ENCODE results near the gene MPPED1. TPM values are rescaled to one million over a fixed set of nuclear protein-coding genes. Genes with fewer than 3 reads are reported as not detected.
A peak's percentile ranks its signal among the peaks of the same experiment; 100 is the strongest.

Gene MPPED1
- total and polyA plus RNA-seq, 5 donors from 2014 or later, result not detected

- no peak for ATAC-seq (ENCODE audit: low read depth in 2 of 2)
- H3K4me3 Mint-ChIP-seq, result no peak overlapping the region
- H3K36me3 Mint-ChIP-seq, result no peaks in the 10 kb centered on the region
These were observed 2.0 kb downstream of the MPPED1 start for GRCh38 chr22:43413826-43414225.

GRCh38 chr22:43415681-43416080 lies 3.9 kb downstream of the MPPED1 start:
- Histone ChIP-seq H3K4me1 (ENCODE audit: control insufficient read depth, insufficient read depth, low read length, poor library complexity, severe bottlenecking) (no peaks in the 10 kb centered on the region), H3K27ac (ENCODE audit: insufficient read depth, low read length, poor library complexity, severe bottlenecking) (no peak overlapping the region), H3K4me3 (ENCODE audit: low read depth, low read length) (no peak overlapping the region), H3K27me3 (ENCODE audit: control insufficient read depth, insufficient read depth, low read length) (peaks cover 6% of the 10 kb centered on the region), H3K9me3 (ENCODE audit: control insufficient read depth in 2 of 2, low read length in 2 of 2) (no peaks in the 10 kb centered on the region), H3K36me3 (ENCODE audit: control insufficient read depth, insufficient read depth, low read length) (no peaks in the 10 kb centered on the region)
- no peak for DNase-seq
- Mint-ChIP-seq H3K27ac (peak overlapping the region in 1 of 3 donors; percentile 16), H3K27me3 (peaks cover 48% of the 10 kb centered on the region), H3K36me3 (no peaks in the 10 kb centered on the region), H3K4me3 (no peak overlapping the region), H3K4me1 (peaks cover 0 to 4% (median 0%) of the 10 kb centered on the region in 4 donors), H3K9me3 (peaks cover 0 to 6% (median 0%) of the 10 kb centered on the region in 7 donors)
- no peak for ATAC-seq (ENCODE audit: low read depth in 2 of 2)

More at GRCh38 chr22:43413826-43414225, 2.0 kb downstream of the MPPED1 start:
- H3K36me3 ChIP-seq (ENCODE audit: control insufficient read depth, insufficient read depth, low read length), result no peaks in the 10 kb centered on the region
- Mint-ChIP-seq H3K4me1 (peaks cover 0 to 7% (median 0%) of the 10 kb centered on the region in 4 donors), H3K27me3 (peaks cover 58% of the 10 kb centered on the region), H3K27ac (peak overlapping the region in 1 of 3 donors; percentile 91), H3K9me3 (peaks cover 0 to 6% (median 0%) of the 10 kb centered on the region in 7 donors)
- DNase-seq, result no peak
- no peaks in the 10 kb centered on the region for H3K9me3 ChIP-seq (ENCODE audit: control insufficient read depth in 2 of 2, low read length in 2 of 2)
- H3K27ac ChIP-seq (ENCODE audit: insufficient read depth, low read length, poor library complexity, severe bottlenecking), result no peak overlapping the region
- peaks cover 6% of the 10 kb centered on the region for H3K27me3 ChIP-seq (ENCODE audit: control insufficient read depth, insufficient read depth, low read length)
- no peak overlapping the region for H3K4me3 ChIP-seq (ENCODE audit: low read depth, low read length)
- H3K4me1 ChIP-seq (ENCODE audit: control insufficient read depth, insufficient read depth, low read length, poor library complexity, severe bottlenecking), result no peaks in the 10 kb centered on the region

GRCh38 chr22:43417555-43417954 lies 5.7 kb downstream of the MPPED1 start:
- H3K4me3 Mint-ChIP-seq, result no peak overlapping the region
- no peak for DNase-seq
- H3K4me1 Mint-ChIP-seq, result peaks cover 0 to 2% (median 0%) of the 10 kb centered on the region in 4 donors
- H3K9me3 ChIP-seq (ENCODE audit: control insufficient read depth in 2 of 2, low read length in 2 of 2), result no peaks in the 10 kb centered on the region
- no peaks in the 10 kb centered on the region for H3K36me3 Mint-ChIP-seq
- peaks cover 0 to 5% (median 0%) of the 10 kb centered on the region in 7 donors for H3K9me3 Mint-ChIP-seq
- no peak overlapping the region for H3K27ac ChIP-seq (ENCODE audit: insufficient read depth, low read length, poor library complexity, severe bottlenecking)
- H3K4me3 ChIP-seq (ENCODE audit: low read depth, low read length), result no peak overlapping the region
- no peaks in the 10 kb centered on the region for H3K4me1 ChIP-seq (ENCODE audit: control insufficient read depth, insufficient read depth, low read length, poor library complexity, severe bottlenecking)
- ATAC-seq (ENCODE audit: low read depth in 2 of 2), result no peak
- H3K27ac Mint-ChIP-seq, result no peak overlapping the region
- peaks cover 42% of the 10 kb centered on the region for H3K27me3 Mint-ChIP-seq
- H3K27me3 ChIP-seq (ENCODE audit: control insufficient read depth, insufficient read depth, low read length), result peaks cover 2% of the 10 kb centered on the region
- no peaks in the 10 kb centered on the region for H3K36me3 ChIP-seq (ENCODE audit: control insufficient read depth, insufficient read depth, low read length)

- ATAC-seq (ENCODE audit: low read depth in 2 of 2) (no peak), DNase-seq (no peak)
- H3K4me1 Mint-ChIP-seq, result no peaks in the 10 kb centered on the region
- H3K36me3 ChIP-seq (ENCODE audit: control insufficient read depth, insufficient read depth, low read length), result no peaks in the 10 kb centered on the region
- H3K9me3 Mint-ChIP-seq, result peaks cover 0 to 4% (median 0%) of the 10 kb centered on the region in 7 donors
- no peak overlapping the region for H3K4me3 Mint-ChIP-seq
- H3K27me3 ChIP-seq (ENCODE audit: control insufficient read depth, insufficient read depth, low read length), result no peaks in the 10 kb centered on the region
- no peak overlapping the region for H3K27ac ChIP-seq (ENCODE audit: insufficient read depth, low read length, poor library complexity, severe bottlenecking)
- no peak overlapping the region for H3K4me3 ChIP-seq (ENCODE audit: low read depth, low read length)
- no peaks in the 10 kb centered on the region for H3K36me3 Mint-ChIP-seq
- no peaks in the 10 kb centered on the region for H3K9me3 ChIP-seq (ENCODE audit: control insufficient read depth in 2 of 2, low read length in 2 of 2)
- H3K4me1 ChIP-seq (ENCODE audit: control insufficient read depth, insufficient read depth, low read length, poor library complexity, severe bottlenecking), result no peaks in the 10 kb centered on the region
- H3K27ac Mint-ChIP-seq, result no peak overlapping the region
- peaks cover 35% of the 10 kb centered on the region for H3K27me3 Mint-ChIP-seq
These were observed 6.4 kb downstream of the MPPED1 start for GRCh38 chr22:43418079-43418825.

GRCh38 chr22:43419371-43420080 lies 7.7 kb downstream of the MPPED1 start:
- H3K9me3 Mint-ChIP-seq, result peaks cover 0 to 3% (median 0%) of the 10 kb centered on the region in 7 donors
- no peaks in the 10 kb centered on the region for H3K4me1 Mint-ChIP-seq
- H3K27me3 Mint-ChIP-seq, result peaks cover 24% of the 10 kb centered on the region
- no peaks in the 10 kb centered on the region for H3K27me3 ChIP-seq (ENCODE audit: control insufficient read depth, insufficient read depth, low read length)
- no peaks in the 10 kb centered on the region for H3K9me3 ChIP-seq (ENCODE audit: control insufficient read depth in 2 of 2, low read length in 2 of 2)
- DNase-seq (no peak), ATAC-seq (ENCODE audit: low read depth in 2 of 2) (no peak)
- no peak overlapping the region for H3K27ac ChIP-seq (ENCODE audit: insufficient read depth, low read length, poor library complexity, severe bottlenecking)
- H3K4me3 ChIP-seq (ENCODE audit: low read depth, low read length), result no peak overlapping the region
- no peak overlapping the region for H3K27ac Mint-ChIP-seq
- H3K36me3 ChIP-seq (ENCODE audit: control insufficient read depth, insufficient read depth, low read length), result no peaks in the 10 kb centered on the region
- H3K4me3 Mint-ChIP-seq, result no peak overlapping the region
- H3K4me1 ChIP-seq (ENCODE audit: control insufficient read depth, insufficient read depth, low read length, poor library complexity, severe bottlenecking), result no peaks in the 10 kb centered on the region
- H3K36me3 Mint-ChIP-seq, result no peaks in the 10 kb centered on the region

GRCh38 chr22:43421046-43421665 lies 9.3 kb downstream of the MPPED1 start:
- Mint-ChIP-seq H3K36me3 (no peaks in the 10 kb centered on the region), H3K4me3 (no peak overlapping the region), H3K27me3 (peaks cover 14% of the 10 kb centered on the region), H3K27ac (no peak overlapping the region), H3K4me1 (no peaks in the 10 kb centered on the region), H3K9me3 (peaks cover 0 to 3% (median 0%) of the 10 kb centered on the region in 7 donors)
- Histone ChIP-seq H3K9me3 (ENCODE audit: control insufficient read depth in 2 of 2, low read length in 2 of 2) (no peaks in the 10 kb centered on the region), H3K4me3 (ENCODE audit: low read depth, low read length) (no peak overlapping the region), H3K27me3 (ENCODE audit: control insufficient read depth, insufficient read depth, low read length) (no peaks in the 10 kb centered on the region), H3K4me1 (ENCODE audit: control insufficient read depth, insufficient read depth, low read length, poor library complexity, severe bottlenecking) (no peaks in the 10 kb centered on the region), H3K27ac (ENCODE audit: insufficient read depth, low read length, poor library complexity, severe bottlenecking) (no peak overlapping the region), H3K36me3 (ENCODE audit: control insufficient read depth, insufficient read depth, low read length) (no peaks in the 10 kb centered on the region)
- ATAC-seq (ENCODE audit: low read depth in 2 of 2) (no peak), DNase-seq (no peak)

- H3K4me1 Mint-ChIP-seq, result no peaks in the 10 kb centered on the region
- H3K4me3 ChIP-seq (ENCODE audit: low read depth, low read length), result no peak overlapping the region
These were observed 10.3 kb downstream of the MPPED1 start for GRCh38 chr22:43421914-43422615.

More at GRCh38 chr22:43421914-43422615, 10.3 kb downstream of the MPPED1 start:
- Histone ChIP-seq H3K27ac (ENCODE audit: insufficient read depth, low read length, poor library complexity, severe bottlenecking) (no peak overlapping the region), H3K4me1 (ENCODE audit: control insufficient read depth, insufficient read depth, low read length, poor library complexity, severe bottlenecking) (no peaks in the 10 kb centered on the region), H3K36me3 (ENCODE audit: control insufficient read depth, insufficient read depth, low read length) (no peaks in the 10 kb centered on the region), H3K27me3 (ENCODE audit: control insufficient read depth, insufficient read depth, low read length) (no peaks in the 10 kb centered on the region), H3K9me3 (ENCODE audit: control insufficient read depth in 2 of 2, low read length in 2 of 2) (no peaks in the 10 kb centered on the region)
- Mint-ChIP-seq H3K4me3 (no peak overlapping the region), H3K36me3 (no peaks in the 10 kb centered on the region), H3K27ac (no peak overlapping the region), H3K27me3 (peaks cover 8% of the 10 kb centered on the region), H3K9me3 (peaks cover 0 to 3% (median 0%) of the 10 kb centered on the region in 7 donors)
- no peak for ATAC-seq (ENCODE audit: low read depth in 2 of 2)
- no peak for DNase-seq

All from CD4-positive, CD25-positive, alpha-beta regulatory T cell (primary cell).